HEK293 (cell line): ENCODE results near the gene CABCOCO1.

Experiments
- CTCF ChIA-PET: fragments of 350-600 bp; formaldehyde crosslinking; extraction: SDS; loops from one replicate; lab custom pipeline; 2021; ENCODE audit warnings: antibody characterized with exemption; lab: Yijun Ruan, JAX
- POLR2A ChIA-PET: fragments of 300-600 bp; formaldehyde crosslinking; extraction: SDS; loops from one replicate; lab custom pipeline; 2020; ENCODE audit warnings: antibody characterized with exemption, inconsistent platforms; lab: Yijun Ruan, JAX
- H3K27ac ChIP-seq: fragments of 200-500 bp; sonication (Bioruptor generic); 2 replicates; pipeline ENCODE4 v1.5.1; 2014; ENCODE audit warnings: low read depth, low read length, control low read depth, inconsistent platforms; ENCODE audit errors: extremely low read depth
- H3K36me3 ChIP-seq, 2 experiments: fragments of 200-500 bp in 1 of 2; sonication (Bioruptor generic) in 1 of 2; 1 replicate in 1 of 2; 2 replicates in 1 of 2; pipeline ENCODE4 v1.5.1; 2014 to 2017; ENCODE audit warnings: inconsistent platforms in 2 of 2, low read length in 2 of 2; ENCODE audit not compliant: control insufficient read depth in 2 of 2, insufficient read depth in 1 of 2
- H3K4me1 ChIP-seq: fragments of 200-500 bp; sonication (Bioruptor generic); 2 replicates; pipeline ENCODE4 v1.5.1; 2014; ENCODE audit warnings: mild to moderate bottlenecking, low read length, inconsistent platforms; ENCODE audit not compliant: control insufficient read depth, insufficient read depth
- H3K4me3 ChIP-seq: 2 replicates; pipeline ENCODE4 v1.5.1; 2011; ENCODE audit warnings: low read depth, mild to moderate bottlenecking, control low read depth, low read length, moderate library complexity
- H3K9me3 ChIP-seq: fragments of 200-500 bp; sonication (Bioruptor generic); 2 replicates; pipeline ENCODE4 v1.5.1; 2014; ENCODE audit warnings: low read depth, low read length, inconsistent platforms; ENCODE audit not compliant: control insufficient read depth, insufficient read depth
- GLI4 ChIP-seq: fragments of 450-650 bp; formaldehyde crosslinking; IDR thresholded peaks from 2 replicates; pipeline ENCODE4 v1.5.1; 2016; ENCODE audit warnings: missing biosample characterization, missing genetic modification characterization
- INSM2 ChIP-seq: fragments of 450-650 bp; formaldehyde crosslinking; IDR thresholded peaks from 2 replicates; pipeline ENCODE4 v1.5.1; 2016; ENCODE audit warnings: missing biosample characterization, missing genetic modification characterization
- KLF10 ChIP-seq: fragments of 450-650 bp; IDR thresholded peaks from 2 replicates; pipeline ENCODE4 v1.5.1; 2018; ENCODE audit warnings: missing biosample characterization, mild to moderate bottlenecking, missing genetic modification characterization
- KLF16 ChIP-seq: fragments of 450-650 bp; formaldehyde crosslinking; IDR thresholded peaks from 2 replicates; pipeline ENCODE4 v1.5.1; 2017; ENCODE audit warnings: missing biosample characterization, missing genetic modification characterization
- KLF8 ChIP-seq: fragments of 450-650 bp; formaldehyde crosslinking; IDR thresholded peaks from 2 replicates; pipeline ENCODE4 v1.5.1; 2016; ENCODE audit warnings: missing biosample characterization, missing genetic modification characterization
- PRDM10 ChIP-seq: fragments of 450-650 bp; formaldehyde crosslinking; IDR thresholded peaks from 2 replicates; pipeline ENCODE4 v1.5.1; 2016; ENCODE audit warnings: missing biosample characterization, missing genetic modification characterization
- REPIN1 ChIP-seq: fragments of 450-650 bp; formaldehyde crosslinking; IDR thresholded peaks from 2 replicates; pipeline ENCODE4 v1.5.1; 2017; ENCODE audit warnings: missing biosample characterization, missing genetic modification characterization, low read depth
- SETDB1 ChIP-seq: IDR thresholded peaks from one replicate; pipeline ENCODE4 v1.6.1; 2017; ENCODE audit warnings: mild to moderate bottlenecking, low read length, moderate library complexity, mixed read lengths; ENCODE audit not compliant: insufficient read length
- SP7 ChIP-seq: fragments of 450-650 bp; formaldehyde crosslinking; IDR thresholded peaks from 2 replicates; pipeline ENCODE4 v1.5.1; 2016; ENCODE audit warnings: missing biosample characterization, missing genetic modification characterization
- ZBTB20 ChIP-seq: fragments of 450-650 bp; formaldehyde crosslinking; IDR thresholded peaks from 2 replicates; pipeline ENCODE4 v1.5.1; 2016; ENCODE audit warnings: missing biosample characterization, missing genetic modification characterization
- ZIC2 ChIP-seq: fragments of 450-650 bp; formaldehyde crosslinking; IDR thresholded peaks from 2 replicates; pipeline ENCODE4 v1.5.1; 2016; ENCODE audit warnings: missing biosample characterization, missing genetic modification characterization
- ZNF132 ChIP-seq: fragments of 450-650 bp; formaldehyde crosslinking; IDR thresholded peaks from 2 replicates; pipeline ENCODE4 v1.5.1; 2017; ENCODE audit warnings: missing biosample characterization, missing genetic modification characterization, borderline replicate concordance
- ZNF157 ChIP-seq: fragments of 450-650 bp; formaldehyde crosslinking; IDR thresholded peaks from 2 replicates; pipeline ENCODE4 v1.5.1; 2016; ENCODE audit warnings: missing biosample characterization, missing genetic modification characterization
- ZNF174 ChIP-seq: fragments of 450-650 bp; formaldehyde crosslinking; IDR thresholded peaks from 2 replicates; pipeline ENCODE4 v1.5.0; 2017; ENCODE audit warnings: missing biosample characterization, mild to moderate bottlenecking, missing genetic modification characterization
- ZNF184 ChIP-seq: fragments of 450-650 bp; IDR thresholded peaks from 2 replicates; pipeline ENCODE4 v1.5.1; 2018; ENCODE audit warnings: missing biosample characterization, mild to moderate bottlenecking, missing genetic modification characterization
- ZNF214 ChIP-seq: fragments of 450-650 bp; formaldehyde crosslinking; IDR thresholded peaks from 2 replicates; pipeline ENCODE4 v1.5.1; 2017; ENCODE audit warnings: missing biosample characterization, mild to moderate bottlenecking, missing genetic modification characterization, borderline replicate concordance
- ZNF274 ChIP-seq, 2 experiments: fragments of 200-500 bp in 1 of 2; fragments of 450-650 bp in 1 of 2; sonication (Bioruptor generic) in 1 of 2; formaldehyde crosslinking in 1 of 2; IDR thresholded peaks; 2 replicates each; pipeline versions ENCODE4 v1.5.1 to v1.6.1; 2014 to 2016; ENCODE audit warnings: borderline replicate concordance in 1 of 2, inconsistent platforms in 1 of 2, low read length in 1 of 2, missing biosample characterization in 1 of 2, missing genetic modification characterization in 1 of 2
- ZNF362 ChIP-seq: fragments of 450-650 bp; formaldehyde crosslinking; IDR thresholded peaks from 2 replicates; pipeline ENCODE4 v1.5.1; 2016; ENCODE audit warnings: missing biosample characterization, missing genetic modification characterization
- ZNF426 ChIP-seq: fragments of 450-650 bp; formaldehyde crosslinking; IDR thresholded peaks from 2 replicates; pipeline ENCODE4 v1.5.1; 2017; ENCODE audit warnings: missing biosample characterization, missing genetic modification characterization, mild to moderate bottlenecking, inconsistent platforms, moderate library complexity
- ZNF488 ChIP-seq: fragments of 450-650 bp; formaldehyde crosslinking; IDR thresholded peaks from 2 replicates; pipeline ENCODE4 v1.5.1; 2016; ENCODE audit warnings: missing biosample characterization, missing genetic modification characterization
- ZNF629 ChIP-seq: fragments of 450-650 bp; formaldehyde crosslinking; IDR thresholded peaks from 2 replicates; pipeline ENCODE4 v1.5.1; 2017; ENCODE audit warnings: missing biosample characterization, missing genetic modification characterization
- ZNF645 ChIP-seq: fragments of 450-650 bp; formaldehyde crosslinking; IDR thresholded peaks from 2 replicates; pipeline ENCODE4; 2016; ENCODE audit warnings: missing biosample characterization, missing genetic modification characterization
- ZNF677 ChIP-seq: fragments of 450-650 bp; IDR thresholded peaks from 2 replicates; pipeline ENCODE4 v1.5.0; 2018; ENCODE audit warnings: missing biosample characterization, mild to moderate bottlenecking, missing genetic modification characterization, moderate library complexity
- ZNF747 ChIP-seq: fragments of 450-650 bp; formaldehyde crosslinking; IDR thresholded peaks from 2 replicates; pipeline ENCODE4 v1.5.1; 2016; ENCODE audit warnings: missing biosample characterization, missing genetic modification characterization

CABCOCO1 gene

GRCh38 chr10:61635471-61635870, 27.3 kb upstream of the CABCOCO1 start:
- H3K36me3 ChIP-seq = no peaks in the 10 kb centered on the region
- ChIA-PET POLR2A (no interaction called here), CTCF (no interaction called here)
- no peaks in the 10 kb centered on the region for H3K9me3 ChIP-seq
- H3K27ac ChIP-seq = no peak overlapping the region
- H3K4me3 ChIP-seq = no peak overlapping the region
- TF ChIP-seq ZBTB20 (tag by site-specific recombination) = no peak
- no peak for TF ChIP-seq PRDM10 (tag by site-specific recombination)
- no peak for TF ChIP-seq KLF16 (tag by site-specific recombination)
- TF ChIP-seq ZNF174 (tag by site-specific recombination) = no peak
- TF ChIP-seq SETDB1 = no peak
- no peak for TF ChIP-seq REPIN1 (tag by site-specific recombination)
- TF ChIP-seq ZNF645 (tag by site-specific recombination) = no peak
- TF ChIP-seq ZNF362 (tag by site-specific recombination) = no peak
- no peaks in the 10 kb centered on the region for H3K4me1 ChIP-seq

GRCh38 chr10:61635932-61636331, 26.8 kb upstream of the CABCOCO1 start:
- TF ChIP-seq ZNF629 (tag by site-specific recombination) (0 out of 2 replicates have a peak, but pooled peaks have one; percentile 29), GLI4 (no peak), INSM2 (tag by site-specific recombination) (0 out of 2 replicates have a peak, but pooled peaks have one; percentile 12)
- TF ChIP-seq, all 188 proteins: peak for 2
- no peaks in the 10 kb centered on the region for H3K36me3 ChIP-seq
- no peaks in the 10 kb centered on the region for H3K4me1 ChIP-seq
- no peak overlapping the region for H3K27ac ChIP-seq
- H3K4me3 ChIP-seq = no peak overlapping the region
- H3K9me3 ChIP-seq = no peaks in the 10 kb centered on the region
- POLR2A ChIA-PET = no interaction called here
- CTCF ChIA-PET = no interaction called here

GRCh38 chr10:61639952-61640351, 22.8 kb upstream of the CABCOCO1 start:
- H3K4me1 ChIP-seq = no peaks in the 10 kb centered on the region
- ChIA-PET CTCF (interaction anchor here (0.7 kb wide), 1 partner anchor 181 kb away, joined by 3 read pairs; no protein-coding TSS in a partner anchor), POLR2A (no interaction called here)

More at GRCh38 chr10:61639952-61640351, 22.8 kb upstream of the CABCOCO1 start:
- Histone ChIP-seq H3K36me3 (no peaks in the 10 kb centered on the region), H3K4me3 (no peak overlapping the region), H3K9me3 (no peaks in the 10 kb centered on the region), H3K27ac (no peak overlapping the region)
- TF ChIP-seq KLF8 (tag by site-specific recombination) (no peak), ZNF132 (tag by site-specific recombination) (no peak), ZIC2 (tag by site-specific recombination) (no peak), ZNF184 (tag by site-specific recombination) (no peak), ZNF174 (tag by site-specific recombination) (no peak), ZNF274 (IDR thresholded peaks at IDR 0.05; ENCODE audit: low read length) (no peak), ZNF274 (tag by site-specific recombination; IDR thresholded peaks at IDR 0.05; ENCODE audit: borderline replicate concordance) (no peak), ZNF677 (tag by site-specific recombination) (no peak), KLF10 (tag by site-specific recombination) (no peak), ZNF214 (tag by site-specific recombination) (no peak), ZNF488 (tag by site-specific recombination) (no peak), ZNF157 (no peak), SP7 (tag by site-specific recombination) (no peak), ZNF747 (tag by site-specific recombination) (no peak), ZNF426 (no peak)
